Kidney capillary endothelial cell (primary cell): Measurements from ENCODE around the gene NSG1.
A peak's percentile ranks its signal among the peaks of the same experiment; 100 is the strongest.

Experiments
- DNase-seq: peaks from one replicate; pipeline ENCODE4 v3.0.0-alpha.2; 2018; ENCODE audit warnings: low spot score

NSG1 gene

DNA sequence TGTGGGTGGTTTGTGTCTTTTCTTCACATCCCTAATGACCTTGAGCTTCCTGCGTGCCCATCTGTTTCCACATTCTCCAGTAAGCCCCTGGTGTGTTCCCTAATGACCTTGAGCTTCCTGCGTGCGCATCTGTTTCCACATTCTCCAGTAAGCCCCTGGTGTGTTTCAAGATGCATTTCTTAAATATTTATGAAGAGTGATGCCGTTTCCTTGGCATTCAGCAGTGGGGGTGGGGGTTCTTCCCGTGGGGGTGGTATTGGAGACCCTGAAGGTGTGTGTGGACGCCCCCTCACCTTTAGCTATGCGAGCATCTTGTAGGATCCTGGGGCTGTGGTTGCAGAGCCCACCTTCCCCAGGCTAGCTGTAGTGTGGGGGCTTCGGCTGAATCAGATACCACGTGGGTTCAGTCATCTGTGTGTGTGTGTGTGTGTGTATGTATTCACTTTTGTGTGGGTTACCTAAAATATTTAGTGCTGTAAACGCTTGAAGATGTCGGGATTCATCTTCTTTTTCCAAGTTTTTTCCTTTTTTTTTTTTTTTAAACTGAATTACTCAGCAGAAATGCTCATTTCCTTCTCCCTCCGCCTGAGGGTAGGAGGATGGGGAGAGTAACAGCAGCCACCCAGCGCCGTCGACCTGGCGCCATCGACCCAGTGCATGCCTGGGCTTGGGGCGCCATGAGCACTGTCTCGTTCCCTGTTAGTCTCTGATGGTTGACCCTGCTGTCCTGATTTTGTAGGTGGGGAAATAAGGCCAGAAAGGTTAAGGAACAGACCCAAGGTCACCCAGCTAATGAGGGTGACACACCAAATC is 9.9 kb downstream of the NSG1 start:
- DNase-seq = peak; percentile 26

GRCh38 chr4:4397441-4397819 is 10.5 kb downstream of the NSG1 start:
- no peak for DNase-seq

DNA sequence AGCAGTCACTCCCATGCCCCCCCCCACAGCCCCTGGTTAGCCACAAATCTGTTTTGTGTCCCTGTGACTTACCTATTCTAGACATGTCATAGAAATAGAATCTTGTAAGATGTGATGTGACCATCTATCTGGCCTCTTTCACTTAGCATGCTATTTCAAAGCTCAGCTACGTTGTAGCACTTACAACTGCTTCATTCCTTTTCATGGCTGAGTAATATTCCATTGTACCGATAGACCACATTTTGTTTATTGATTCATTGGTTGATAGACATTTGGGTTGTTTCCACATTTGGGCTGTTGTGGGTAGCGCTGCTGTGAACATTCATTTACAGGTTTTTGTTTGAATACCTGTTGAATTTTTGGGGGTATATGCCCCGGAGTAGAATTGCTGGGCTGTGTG is 11.5 kb downstream of the NSG1 start:
- no peak for DNase-seq

DNA sequence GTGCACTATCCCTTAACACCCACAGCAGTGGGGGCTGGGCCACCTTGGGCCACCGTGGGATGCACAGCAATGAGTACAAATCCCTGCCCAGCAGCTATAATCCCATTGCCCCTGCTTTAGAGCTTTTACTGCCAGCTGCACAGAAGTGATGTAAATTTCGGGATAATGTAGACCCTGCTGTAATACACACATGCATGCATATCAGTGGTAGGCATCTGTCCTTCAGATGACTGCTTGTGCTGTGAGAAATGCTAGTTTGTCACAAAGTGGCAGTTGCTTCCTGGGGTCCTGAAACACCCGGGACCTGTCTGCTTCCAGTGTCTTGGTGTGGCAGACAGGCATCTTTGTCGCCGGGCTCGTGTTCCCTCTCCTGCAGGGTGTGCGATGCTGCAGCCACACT is 14.1 kb downstream of the NSG1 start:
- DNase-seq = no peak

- no peak for DNase-seq
Observed at GRCh38 chr4:4402966-4403365, 16.1 kb downstream of the NSG1 start.

GRCh38 chr4:4405358-4405962 is 18.6 kb downstream of the NSG1 start:
- no peak for DNase-seq

GRCh38 chr4:4406455-4407298 is 19.8 kb downstream of the NSG1 start:
- no peak for DNase-seq

DNA sequence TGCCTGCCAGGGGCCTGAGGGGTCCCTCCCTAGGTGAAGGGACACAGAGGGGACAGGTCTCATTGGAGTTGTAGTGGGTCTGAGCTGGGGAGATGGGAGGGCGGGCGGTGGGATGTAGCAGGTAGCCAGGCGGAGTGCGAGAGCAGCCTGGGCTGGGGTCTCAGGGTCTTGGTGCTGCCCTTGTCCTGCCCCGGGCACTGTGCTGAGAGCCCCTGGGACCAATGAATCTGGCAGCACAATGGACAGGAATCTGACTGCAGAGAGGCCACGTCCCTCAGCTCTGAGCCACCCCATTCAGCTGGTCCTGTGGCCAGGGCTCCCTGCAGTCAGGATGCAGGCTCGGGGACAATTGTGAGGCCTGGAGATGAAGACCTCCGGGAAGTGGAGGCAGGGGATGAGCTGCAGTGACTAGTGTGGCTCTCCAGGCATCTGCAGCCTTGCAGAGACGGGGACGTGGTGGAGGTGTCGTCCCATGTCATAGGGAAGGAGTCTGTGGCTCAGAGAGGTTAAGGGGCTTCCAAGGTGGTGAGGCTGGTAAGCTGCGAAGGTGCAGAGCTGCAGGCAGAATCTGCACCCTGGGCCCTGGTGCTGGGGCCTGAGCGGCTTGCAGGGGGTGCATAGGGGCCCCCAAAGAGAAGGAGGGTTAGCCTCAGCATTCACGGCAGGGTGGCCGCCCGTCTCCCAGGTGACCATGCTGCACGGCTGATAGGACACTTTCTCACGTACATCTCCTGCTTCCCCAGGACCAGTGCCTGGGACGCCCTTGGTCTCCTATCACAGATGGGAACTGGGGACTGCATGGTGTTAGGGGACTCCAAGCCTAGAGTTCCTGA is 20.6 kb downstream of the NSG1 start:
- DNase-seq = no peak

GRCh38 chr4:4408132-4408523 is 21.2 kb downstream of the NSG1 start:
- no peak for DNase-seq

DNA sequence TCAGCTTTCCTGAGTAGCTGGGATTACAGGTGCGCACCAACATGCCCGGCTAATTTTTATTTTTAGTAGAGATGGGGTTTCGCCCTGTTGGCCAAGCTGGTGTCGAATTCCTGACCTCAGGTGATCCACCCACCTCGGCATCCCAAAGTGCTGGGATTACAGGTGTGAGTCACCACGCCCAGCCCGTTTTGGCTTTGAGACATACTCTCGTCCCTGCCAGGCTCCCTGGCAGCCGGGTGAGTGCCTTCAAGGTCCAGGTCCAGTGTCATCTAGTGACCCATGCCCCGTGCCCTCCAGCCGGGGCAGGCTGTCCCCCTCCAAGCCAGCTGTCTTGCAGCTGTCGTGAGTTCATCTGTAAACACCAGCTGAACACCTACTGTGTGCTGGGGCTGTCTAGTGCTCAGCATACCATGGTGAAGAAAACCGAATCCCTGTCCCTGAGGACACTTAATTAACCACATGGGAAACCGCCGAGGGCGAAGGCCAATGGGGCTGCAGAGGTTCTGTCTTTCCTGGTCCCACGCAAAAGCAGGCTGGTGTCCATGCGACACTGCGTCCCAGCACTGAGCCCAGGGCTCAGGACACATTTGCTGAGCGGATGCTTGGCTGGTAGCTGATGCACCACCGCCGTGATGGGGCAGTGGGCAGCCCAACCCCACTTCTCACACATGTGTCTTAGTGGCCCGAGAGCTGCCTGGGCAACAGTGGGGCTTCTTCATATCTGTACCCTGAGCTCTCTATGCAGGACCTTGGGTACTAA is 21.9 kb downstream of the NSG1 start:
- no peak for DNase-seq

- no peak for DNase-seq
Observed at GRCh38 chr4:4409416-4410115, 22.7 kb downstream of the NSG1 start.

- DNase-seq = no peak
Observed at GRCh38 chr4:4410271-4410670, 23.4 kb downstream of the NSG1 start.

GRCh38 chr4:4411906-4412305 is 25.0 kb downstream of the NSG1 start:
- no peak for DNase-seq

DNA sequence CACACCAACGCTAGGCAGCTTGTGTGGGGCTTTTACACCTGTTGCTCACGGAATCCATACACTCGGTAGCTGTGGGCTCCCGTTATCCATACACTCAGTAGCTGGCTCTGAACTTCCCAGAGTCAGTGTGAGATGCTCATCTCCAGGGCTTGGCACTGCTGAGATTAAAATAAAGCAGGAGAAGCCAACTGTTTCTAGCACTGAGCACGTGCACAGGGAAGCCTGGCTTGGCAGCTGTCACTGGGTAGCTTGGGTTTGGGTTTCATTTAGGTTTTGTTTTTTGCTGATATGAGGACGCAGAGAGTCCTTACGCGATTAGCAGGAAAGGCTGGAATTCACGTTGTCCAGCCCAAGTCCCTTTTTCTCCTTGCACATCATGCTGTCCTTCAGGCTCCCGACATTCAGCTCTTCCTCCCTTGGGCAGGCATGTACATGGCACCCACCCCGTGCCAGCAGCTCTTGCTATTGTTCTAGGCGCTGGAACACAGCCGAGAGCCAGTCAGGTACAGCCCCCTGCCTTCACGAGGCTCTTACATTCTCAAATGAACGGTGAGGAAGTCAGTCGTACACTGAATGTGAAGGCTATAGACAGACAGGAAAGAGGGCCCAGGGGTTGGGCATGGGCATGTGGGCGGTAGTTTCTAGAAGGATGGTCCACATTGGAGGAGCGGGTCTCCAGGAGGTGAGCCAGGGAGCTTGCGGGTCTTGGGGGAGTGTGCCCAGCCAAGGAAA is 25.9 kb downstream of the NSG1 start:
- DNase-seq = no peak

GRCh38 chr4:4413373-4413725 is 26.4 kb downstream of the NSG1 start:
- no peak for DNase-seq

DNA sequence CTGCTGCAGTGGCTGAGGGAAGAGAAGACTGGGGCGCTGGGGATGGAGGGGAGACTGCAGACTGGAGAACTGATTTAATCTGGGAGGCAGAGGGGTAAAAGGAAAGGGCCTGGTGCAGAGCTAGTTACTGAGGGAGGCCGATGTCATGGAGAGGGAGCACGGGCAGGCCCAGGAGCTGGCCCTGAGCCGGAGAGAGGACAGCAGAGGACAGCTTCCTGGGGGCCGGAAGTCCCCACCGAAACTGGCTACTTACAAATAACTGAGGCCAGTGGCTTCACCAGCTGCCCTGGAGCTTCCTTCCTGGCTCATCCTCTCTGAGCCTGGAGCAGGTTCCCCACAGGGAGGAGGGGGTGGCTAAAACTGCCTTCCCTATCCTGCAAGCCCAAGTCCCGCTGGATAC is 26.9 kb downstream of the NSG1 start:
- no peak for DNase-seq

- DNase-seq = no peak
Observed at GRCh38 chr4:4415107-4415805, 28.4 kb downstream of the NSG1 start.

DNA sequence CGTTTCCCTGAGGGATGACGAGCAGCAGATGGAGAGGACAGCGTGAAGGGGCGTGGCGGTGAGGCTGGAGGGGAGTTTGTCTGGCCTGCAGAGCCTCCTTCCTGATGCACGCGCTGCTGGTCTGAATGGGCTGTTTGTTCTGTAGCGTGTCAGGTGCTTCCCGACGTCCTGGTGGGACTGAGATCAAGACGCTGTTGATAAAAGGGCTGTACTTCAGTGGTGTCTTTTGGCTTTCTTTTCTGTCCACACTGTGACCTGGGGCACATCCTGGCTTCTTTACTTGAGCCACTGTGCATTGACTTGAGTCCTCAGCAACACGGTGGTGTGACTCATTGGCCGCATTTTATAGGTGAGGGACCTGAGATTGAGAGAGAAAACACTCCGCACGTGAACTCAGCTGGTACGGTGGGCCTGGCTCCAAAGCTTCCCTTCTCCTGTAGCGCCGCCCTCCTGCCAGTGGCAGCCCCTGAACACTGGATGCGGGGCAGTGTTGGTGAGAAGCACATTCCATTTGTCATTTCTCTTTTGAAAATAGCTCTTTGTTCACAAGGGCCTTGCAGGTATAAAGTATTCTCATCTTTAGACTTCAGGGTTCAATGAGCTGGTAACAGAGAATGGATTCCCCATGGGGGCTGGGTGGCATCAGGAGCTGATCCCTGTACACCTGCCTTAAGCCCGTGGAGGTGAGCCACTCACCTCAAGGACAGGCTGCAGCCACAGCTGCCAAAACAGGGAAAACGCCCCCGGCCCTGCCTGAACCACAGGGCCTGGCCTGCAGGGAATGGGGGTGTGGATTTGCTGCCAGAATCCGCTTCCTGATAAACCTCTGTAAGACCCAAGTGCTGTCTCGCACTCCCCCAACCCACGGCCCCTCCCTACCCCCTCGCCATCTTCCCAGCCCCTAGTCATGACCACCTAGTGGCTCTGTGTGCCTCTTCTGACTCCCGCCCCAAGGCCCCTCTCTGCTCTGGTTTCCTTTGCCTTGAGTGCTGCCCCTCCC is 29.2 kb downstream of the NSG1 start:
- no peak for DNase-seq
